Activated naive CD4-positive, alpha-beta T cell treated with anti-CD3 and anti-CD28 coated beads for 36 hours (primary cell): Measurements from ENCODE around the gene SUMF2. TPM values are rescaled to one million over a fixed set of nuclear protein-coding genes. Genes with fewer than 3 reads are reported as not detected.

Source experiments
- CTCF ChIA-PET: fragments of 350-600 bp; sonication (Branson Sonifier 250); formaldehyde crosslinking; loops from one replicate; lab custom pipeline; 2021; ENCODE audit warnings: antibody characterized with exemption; lab: Charles Lee
- DNase-seq: peaks from one replicate; pipeline ENCODE4 v3.0.0-alpha.2; 2020
- H3K27ac Mint-ChIP-seq: one replicate; pipeline ENCODE4 v1.8.0; 2021; ENCODE audit warnings: mild to moderate bottlenecking, mixed read lengths
- H3K27me3 Mint-ChIP-seq: one replicate; pipeline ENCODE4 v1.8.0; 2021; ENCODE audit warnings: low read depth, mixed read lengths
- H3K36me3 Mint-ChIP-seq: one replicate; pipeline ENCODE4 v1.8.0; 2021; ENCODE audit warnings: low read depth, mixed read lengths
- H3K4me1 Mint-ChIP-seq: one replicate; pipeline ENCODE4 v1.8.0; 2021; ENCODE audit warnings: low read depth, mixed read lengths
- H3K4me3 Mint-ChIP-seq: one replicate; pipeline ENCODE4 v1.8.0; 2021; ENCODE audit warnings: mild to moderate bottlenecking, moderate library complexity, mixed read lengths
- H3K9me3 Mint-ChIP-seq: one replicate; pipeline ENCODE4 v1.8.0; 2021; ENCODE audit warnings: mixed read lengths
- intact Hi-C: fragments of 100-400 bp; cut with micrococcal nuclease; formaldehyde crosslinking; loops from one replicate; pipeline ENCODE4 v1.15.1; 2023
- total RNA-seq, 2 experiments: library from RNA; stranded (reverse); gene quantifications; one replicate each; pipeline ENCODE4 v1.2.3, GENCODE V29; 2021

The SUMF2 gene
- total RNA-seq, 2 experiments from 2014 or later, result 143 to 159 TPM

DNA sequence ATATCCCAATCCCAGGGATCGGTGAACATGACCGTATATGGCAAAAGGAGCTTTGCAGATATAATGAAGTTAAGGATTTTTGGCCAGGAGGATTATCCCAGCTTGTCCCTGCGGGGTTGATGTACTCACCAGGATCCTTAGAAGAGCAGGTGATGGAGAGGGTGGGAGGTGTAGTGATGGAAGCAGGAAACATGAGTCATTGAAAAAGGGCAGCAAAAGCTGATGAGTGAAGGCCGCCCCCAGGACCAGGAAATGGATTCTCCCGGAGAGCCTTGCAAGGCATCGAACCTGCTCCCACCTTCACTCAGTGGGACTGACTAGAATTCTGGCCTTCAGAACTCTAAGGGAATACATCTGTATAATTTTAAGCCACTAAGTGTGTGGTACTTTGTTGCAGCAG is 57.4 kb downstream of the SUMF2 start:
- DNase-seq, result no peak
- Mint-ChIP-seq H3K9me3 (no peaks in the 10 kb centered on the region), H3K4me3 (no peak overlapping the region), H3K4me1 (peaks cover 1% of the 10 kb centered on the region), H3K27me3 (peaks cover 12% of the 10 kb centered on the region), H3K27ac (no peak overlapping the region), H3K36me3 (no peaks in the 10 kb centered on the region)
- intact Hi-C loops, result no loop called here
- CTCF ChIA-PET, result no interaction called here

GRCh38 chr7:56124981-56125380 is 60.9 kb downstream of the SUMF2 start:
- H3K27me3 Mint-ChIP-seq, result no peaks in the 10 kb centered on the region
- intact Hi-C loops, result no loop called here
- no peaks in the 10 kb centered on the region for H3K4me1 Mint-ChIP-seq
- CTCF ChIA-PET, result interaction anchor here (1.4 kb wide), 1 partner anchor 9 kb away, joined by 3 read pairs; no protein-coding TSS in a partner anchor
- no peak for DNase-seq
- no peak overlapping the region for H3K4me3 Mint-ChIP-seq
- H3K9me3 Mint-ChIP-seq, result no peaks in the 10 kb centered on the region
- H3K27ac Mint-ChIP-seq, result no peak overlapping the region
- no peaks in the 10 kb centered on the region for H3K36me3 Mint-ChIP-seq

GRCh38 chr7:56125831-56126230 is 61.7 kb downstream of the SUMF2 start:
- Mint-ChIP-seq H3K4me1 (no peaks in the 10 kb centered on the region), H3K36me3 (no peaks in the 10 kb centered on the region), H3K9me3 (no peaks in the 10 kb centered on the region), H3K27ac (no peak overlapping the region), H3K4me3 (no peak overlapping the region), H3K27me3 (no peaks in the 10 kb centered on the region)
- CTCF ChIA-PET, result no interaction called here
- intact Hi-C loops, result no loop called here
- DNase-seq, result no peak

DNA sequence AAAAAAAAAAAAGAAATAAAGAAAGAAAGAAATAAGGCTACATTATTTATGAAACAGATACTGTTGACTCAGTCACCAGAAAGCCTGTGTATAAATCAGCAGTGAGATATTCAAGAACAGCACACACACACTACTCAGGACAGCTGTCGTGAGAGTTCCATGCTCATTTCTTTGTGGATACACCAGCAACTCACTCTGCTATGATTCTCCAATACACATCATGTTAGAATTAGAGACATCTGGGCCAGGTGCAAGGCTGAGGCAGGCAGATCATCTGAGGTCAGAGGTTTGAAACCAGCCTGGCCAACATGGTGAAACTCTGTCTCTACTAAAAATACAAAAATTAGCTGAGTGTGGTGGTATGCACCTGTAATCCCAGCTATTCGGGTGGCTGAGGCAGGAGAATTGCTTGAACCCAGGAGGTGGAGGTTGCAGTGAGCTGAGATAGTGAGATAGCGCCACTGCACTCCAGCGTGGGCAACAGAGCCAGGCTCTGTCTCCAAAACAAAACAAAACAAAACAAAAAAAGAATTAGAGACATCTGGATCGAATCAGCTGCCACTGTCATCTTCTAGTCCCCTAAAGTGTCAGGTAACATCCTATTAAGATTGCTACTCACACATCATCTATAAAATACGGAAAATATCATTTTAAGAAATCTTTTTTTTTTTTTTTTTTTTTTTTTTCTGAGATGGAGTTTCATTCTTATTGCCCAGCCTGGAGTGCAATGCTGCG is 63.3 kb downstream of the SUMF2 start:
- Mint-ChIP-seq H3K27me3 (no peaks in the 10 kb centered on the region), H3K4me1 (no peaks in the 10 kb centered on the region), H3K9me3 (no peaks in the 10 kb centered on the region), H3K36me3 (no peaks in the 10 kb centered on the region), H3K27ac (no peak overlapping the region), H3K4me3 (no peak overlapping the region)
- CTCF ChIA-PET, result no interaction called here
- intact Hi-C loops, result no loop called here
- no peak for DNase-seq

Other genes starting within 250 kb of the SUMF2 start
- not detected for gene SEPTIN14, start 201.5 kb upstream of the SUMF2 start, total RNA-seq
- gene ZNF713, start 176.8 kb upstream of the SUMF2 start, total RNA-seq, result 1 to 10 TPM; 1.5 to 2.6 TPM
- 10 to 100 TPM; 17.3 to 18.7 TPM for gene MRPS17, start 112.4 kb upstream of the SUMF2 start, total RNA-seq
- gene NIPSNAP2, start 99.7 kb upstream of the SUMF2 start, total RNA-seq, result 10 to 100 TPM; 57.3 to 57.6 TPM
- 10 to 100 TPM; 15.7 to 18.6 TPM for gene PSPH, start 12.8 kb upstream of the SUMF2 start, total RNA-seq
- 100 to 1,000 TPM; 225 to 231 TPM for gene CCT6A, start 12.5 kb upstream of the SUMF2 start, total RNA-seq
- 1 to 10 TPM; 3.6 to 3.8 TPM for gene PHKG1, start 28.7 kb downstream of the SUMF2 start, total RNA-seq
- gene CHCHD2, start 42.2 kb downstream of the SUMF2 start, total RNA-seq, result 100 to 1,000 TPM; 793 TPM
- not detected for gene NUPR2, start 52.1 kb downstream of the SUMF2 start, total RNA-seq